Activated CD4-positive, alpha-beta T cell treated with anti-CD3 and anti-CD28 coated beads, Interleukin-2, amount 50 U/mL, for 24 hours (primary cell): ENCODE data around the gene TGFBR3.
"Not testable (repeated sequence)": the region's sequence is repeated elsewhere in the genome, so short reads cannot be mapped to it uniquely, and the experiment has no call there.

Source experiments
- DNase-seq, 2 donors: peaks; one replicate each; pipeline ENCODE4 v3.0.0-alpha.2; 2020; ENCODE audit warnings: low read depth in 1 of 2, low spot score in 1 of 2

Gene TGFBR3

GRCh38 chr1:91884459-91885212, 1.3 kb downstream of the TGFBR3 start:
- DNase-seq, result peak in 1 of 2 donors; percentile 22

GRCh38 chr1:91883470-91883869, 2.5 kb downstream of the TGFBR3 start:
- no peak for DNase-seq

GRCh38 chr1:91881280-91881679, 4.7 kb downstream of the TGFBR3 start:
- no peak for DNase-seq

DNA sequence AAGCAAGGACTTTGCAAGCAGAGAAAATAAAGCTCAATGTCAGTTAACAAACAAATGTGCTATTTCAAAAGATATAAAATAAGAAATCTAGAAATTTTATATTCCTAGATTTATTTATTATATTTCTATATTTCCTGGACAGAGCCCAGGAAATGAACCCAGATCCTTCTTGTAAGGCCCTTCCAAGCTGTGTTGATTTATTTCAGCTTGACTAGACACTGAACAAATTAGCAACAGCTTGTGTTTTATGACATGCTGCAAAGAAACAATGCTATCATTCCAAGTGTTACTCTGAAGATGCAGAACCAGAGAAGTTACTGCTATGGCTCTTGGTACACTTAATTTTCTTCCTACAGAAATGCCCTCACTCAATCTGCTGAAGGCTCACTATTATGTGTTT, 6.2 kb downstream of the TGFBR3 start:
- no peak for DNase-seq

DNA sequence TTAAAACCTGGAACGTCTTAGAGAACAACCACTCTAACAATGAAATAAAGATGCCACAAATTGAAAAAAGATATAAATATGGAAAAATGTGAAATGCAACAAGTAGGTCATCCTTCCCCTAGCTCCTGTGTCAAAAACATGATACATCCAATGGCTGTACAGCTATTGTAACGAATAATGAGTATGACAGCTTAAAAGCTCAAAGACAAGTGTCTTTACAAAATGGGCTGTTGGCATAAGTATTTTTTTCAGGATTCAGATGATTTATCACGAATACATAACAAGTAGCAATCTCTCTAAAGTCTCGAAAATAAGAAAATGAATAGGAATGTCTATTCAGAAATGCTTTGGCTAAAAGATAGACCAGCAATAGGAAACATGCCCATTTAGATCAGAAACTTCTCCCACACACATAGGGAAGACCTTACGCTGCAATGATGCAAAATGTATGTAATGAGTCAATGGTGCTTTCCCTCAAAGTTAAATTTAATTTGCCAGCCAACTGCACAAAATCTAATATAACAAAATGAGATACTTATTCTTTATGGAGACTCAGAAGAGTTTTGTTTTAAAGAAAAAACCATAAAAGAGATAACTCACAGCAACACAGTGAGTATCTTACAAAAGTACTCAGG, 8.3 kb downstream of the TGFBR3 start:
- no peak for DNase-seq

DNA sequence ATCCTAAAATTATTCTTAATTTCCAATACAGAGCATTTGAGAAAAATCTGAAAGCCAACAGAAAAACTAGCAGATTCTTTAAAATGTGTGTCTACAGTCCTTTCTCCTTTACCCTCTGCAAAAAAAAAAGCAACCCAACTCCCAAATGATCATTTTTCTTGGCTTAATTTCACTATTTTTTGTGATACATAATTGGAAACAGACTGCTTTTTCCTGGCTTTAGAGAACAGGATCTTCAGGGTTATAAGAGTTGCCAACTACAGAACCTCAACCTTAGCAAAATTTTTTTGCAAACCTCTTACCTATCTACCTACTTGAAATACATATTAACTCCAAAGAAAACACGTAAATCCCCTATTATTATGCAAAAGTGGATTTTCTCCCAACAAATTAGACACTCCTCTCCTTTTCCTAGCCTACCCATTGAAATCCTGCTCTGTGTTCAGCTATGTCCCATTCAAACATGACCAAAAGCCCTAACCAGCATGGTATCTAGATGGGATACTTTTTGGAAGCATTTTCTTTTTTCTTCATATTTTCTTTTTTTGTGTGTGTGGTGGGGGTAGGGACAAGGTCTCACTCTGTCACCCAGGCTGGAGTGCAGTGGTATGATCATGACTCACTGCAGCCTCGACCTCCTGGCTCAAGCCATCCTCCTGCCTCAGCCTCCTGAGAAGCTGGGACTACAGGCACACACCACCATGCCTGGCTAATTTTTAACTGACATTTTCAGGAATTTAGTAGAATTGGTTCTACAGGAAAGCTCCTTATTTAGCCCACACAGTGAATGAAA, 9.0 kb downstream of the TGFBR3 start:
- no peak for DNase-seq

GRCh38 chr1:91876040-91876470, 9.9 kb downstream of the TGFBR3 start:
- DNase-seq, result peak in 1 of 2 donors; percentile 45

GRCh38 chr1:91874167-91874566, 11.8 kb downstream of the TGFBR3 start:
- no peak for DNase-seq

- DNase-seq, result no peak
Measured at GRCh38 chr1:91872559-91873081, 13.3 kb downstream of the TGFBR3 start.

DNA sequence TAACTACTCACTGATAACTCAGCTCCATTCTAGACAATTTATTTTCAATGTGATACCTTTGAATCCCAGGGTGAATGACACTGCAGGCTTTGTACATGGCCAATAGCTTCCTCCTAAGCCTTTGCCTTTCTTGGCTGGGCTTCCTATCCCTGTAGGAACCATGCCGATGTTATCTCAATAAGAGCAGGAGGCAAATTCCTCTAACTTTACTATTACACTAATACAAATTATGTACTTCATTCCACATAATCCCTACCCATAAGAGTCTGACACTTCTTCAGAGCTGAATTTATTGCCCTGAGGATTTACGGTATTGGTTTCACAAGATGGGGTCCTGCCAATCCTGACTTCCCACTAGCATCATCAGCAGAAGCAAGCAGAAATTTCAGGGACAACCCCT, 14.0 kb downstream of the TGFBR3 start:
- DNase-seq, result no peak

DNA sequence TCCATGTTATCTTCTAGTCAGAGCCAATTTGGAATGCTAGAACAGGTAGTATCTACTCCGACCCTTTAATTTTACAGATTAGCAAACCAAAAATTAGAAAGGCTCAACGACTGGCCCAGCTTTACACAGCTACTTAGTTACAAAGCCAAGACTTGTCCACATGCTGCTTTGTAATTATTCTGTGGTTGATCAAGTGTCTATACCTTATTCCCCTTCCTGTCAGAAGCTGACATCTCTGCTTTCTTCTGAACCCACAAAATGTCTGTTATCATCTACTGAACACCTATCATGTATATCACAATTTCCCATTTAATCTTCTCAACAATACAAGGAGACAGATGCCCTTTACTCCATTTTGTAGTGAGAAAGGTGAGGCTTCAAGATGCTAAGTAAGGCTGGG, 15.6 kb downstream of the TGFBR3 start:
- DNase-seq, result no peak

- DNase-seq, result no peak
Measured at GRCh38 chr1:91866425-91866824, 19.5 kb downstream of the TGFBR3 start.

- DNase-seq, result no peak
Measured at GRCh38 chr1:91864017-91864700, 21.8 kb downstream of the TGFBR3 start.

GRCh38 chr1:91863498-91863897, 22.5 kb downstream of the TGFBR3 start:
- DNase-seq, result no peak

- no peak for DNase-seq
Measured at GRCh38 chr1:91862120-91862519, 23.8 kb downstream of the TGFBR3 start.

GRCh38 chr1:91857557-91858239, 28.3 kb downstream of the TGFBR3 start:
- DNase-seq, result no peak

DNA sequence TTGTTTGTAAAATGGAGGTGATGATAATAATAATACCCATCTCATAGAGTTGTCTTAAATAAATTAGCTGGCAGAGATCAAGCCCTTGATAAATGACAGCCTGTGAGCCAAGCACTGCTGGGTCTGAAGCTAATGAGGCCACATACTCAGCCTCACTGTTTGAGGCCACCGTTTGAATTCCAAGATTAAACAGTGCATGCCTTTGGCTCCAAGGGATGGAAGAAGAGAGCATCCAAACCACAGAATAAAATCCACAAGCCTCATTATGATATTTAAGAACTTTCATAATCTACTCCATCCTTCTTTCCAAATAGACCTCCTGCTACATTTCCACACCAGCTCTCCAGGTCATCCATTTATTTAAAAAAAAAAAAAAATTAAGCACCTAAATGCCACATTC, 29.0 kb downstream of the TGFBR3 start:
- DNase-seq, result no peak

DNA sequence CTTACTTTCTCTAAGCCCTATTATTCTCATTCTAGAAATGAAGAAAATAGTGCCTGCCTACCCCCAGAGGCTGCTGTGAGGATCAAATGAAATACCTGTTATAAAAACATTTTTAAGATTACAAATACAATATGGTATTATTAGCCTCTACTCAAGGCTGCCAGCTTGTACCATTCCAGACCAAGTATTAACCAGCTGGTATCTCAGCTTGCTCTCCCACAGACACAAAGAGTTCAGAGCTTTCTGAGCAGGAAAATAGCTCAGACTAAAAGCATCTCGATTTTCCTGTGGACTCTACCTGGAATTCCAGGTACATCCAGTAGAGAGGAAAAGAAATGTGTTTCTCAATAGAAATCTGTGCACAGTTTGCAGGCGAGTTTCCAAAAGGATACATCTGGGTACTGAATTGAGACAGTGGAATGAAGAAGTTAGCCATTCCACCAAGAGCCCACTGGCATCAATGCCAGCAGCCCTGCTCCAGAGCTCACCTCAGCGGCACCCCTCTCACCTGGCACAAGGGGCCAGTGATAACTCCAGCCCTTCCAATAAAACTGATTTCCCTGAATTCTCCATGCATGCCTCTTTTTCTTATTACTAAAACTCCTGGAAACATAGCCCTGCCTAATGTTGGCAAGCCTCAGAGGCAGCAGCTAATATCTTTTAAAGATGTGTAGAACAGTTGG, 31.0 kb downstream of the TGFBR3 start:
- no peak for DNase-seq

GRCh38 chr1:91853397-91853796, 32.6 kb downstream of the TGFBR3 start:
- DNase-seq, result no peak

DNA sequence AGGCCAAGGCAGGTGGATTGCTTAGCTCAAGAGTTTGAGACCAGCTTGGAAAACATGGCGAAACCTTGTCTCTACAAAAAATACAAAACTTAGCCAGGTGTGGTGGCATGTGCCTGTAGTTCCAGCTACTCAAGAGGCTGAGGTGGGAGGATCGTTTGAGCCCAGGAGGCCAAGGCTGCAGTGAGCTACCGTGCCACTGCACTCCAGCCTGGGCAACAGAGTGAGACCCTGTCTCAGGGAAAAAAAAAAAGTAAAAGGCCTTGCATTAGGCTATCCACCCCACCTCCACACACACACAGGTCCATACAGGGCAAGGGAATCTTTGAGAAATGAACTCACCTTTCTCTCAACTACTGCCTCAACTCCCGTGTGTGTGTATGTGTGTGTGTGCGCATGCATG, 33.9 kb downstream of the TGFBR3 start:
- not testable (repeated sequence) for DNase-seq
